Thoracic aorta (tissue), 2 donors: ENCODE results near the gene JMJD1C. TPM values are rescaled to one million over a fixed set of nuclear protein-coding genes. Genes with fewer than 3 reads are reported as not detected.

ENCODE experiments used
- ATAC-seq: fragments of 150-250 bp; one replicate; pipeline ENCODE4 v1.8.0; 2017; ENCODE audit warnings: low read depth; ENCODE audit not compliant: insufficient number of reproducible peaks, low FRiP score
- DNase-seq: peaks from one replicate; pipeline ENCODE4 v3.0.0-alpha.2; 2020; ENCODE audit warnings: low spot score
- H3K27ac ChIP-seq, 2 donors: fragments of 200-600 bp; sonication (generic); 1 replicate in 1 of 2; 2 replicates in 1 of 2; pipeline ENCODE4 v1.5.1; 2016; ENCODE audit warnings: mild to moderate bottlenecking in 2 of 2, moderate library complexity in 2 of 2
- H3K27me3 ChIP-seq: fragments of 200-600 bp; sonication (generic); replicated peaks from 2 replicates; pipeline ENCODE4 v1.6.0; 2016; ENCODE audit warnings: mild to moderate bottlenecking; ENCODE audit not compliant: insufficient read depth
- H3K36me3 ChIP-seq: fragments of 200-600 bp; sonication (generic); one replicate; pipeline ENCODE4 v1.5.1; 2016
- H3K4me1 ChIP-seq, 2 donors: fragments of 200-600 bp; sonication (generic); 1 replicate in 1 of 2; 2 replicates in 1 of 2; pipeline versions ENCODE4 v1.5.1 to v1.6.0; 2016; ENCODE audit warnings: low read depth in 2 of 2, mild to moderate bottlenecking in 1 of 2; ENCODE audit not compliant: control insufficient read depth in 1 of 2
- H3K4me3 ChIP-seq: fragments of 200-600 bp; sonication (generic); 2 replicates; pipeline ENCODE4 v1.5.1; 2016; ENCODE audit warnings: mild to moderate bottlenecking
- H3K9me3 ChIP-seq: fragments of 200-600 bp; sonication (generic); 2 replicates; pipeline ENCODE4 v1.5.1; 2016
- total RNA-seq, 2 donors: library from RNA; depleted of rRNA; stranded (reverse); fragments of >200 nt; gene quantifications; one replicate each; pipeline versions ENCODE4 v1.1.0 to v1.2.3, GENCODE V29; 2016
- TF ChIP-seq, protein P1 (sequence below): fragments of 200-600 bp; sonication (generic); IDR thresholded peaks from one replicate; pipeline ENCODE4 v1.5.1; 2019; ENCODE audit warnings: antibody characterized with exemption

Gene JMJD1C
- total RNA-seq, 2 donors from 2014 or later: 95.2 to 215 TPM

- TF ChIP-seq, protein P1, sequence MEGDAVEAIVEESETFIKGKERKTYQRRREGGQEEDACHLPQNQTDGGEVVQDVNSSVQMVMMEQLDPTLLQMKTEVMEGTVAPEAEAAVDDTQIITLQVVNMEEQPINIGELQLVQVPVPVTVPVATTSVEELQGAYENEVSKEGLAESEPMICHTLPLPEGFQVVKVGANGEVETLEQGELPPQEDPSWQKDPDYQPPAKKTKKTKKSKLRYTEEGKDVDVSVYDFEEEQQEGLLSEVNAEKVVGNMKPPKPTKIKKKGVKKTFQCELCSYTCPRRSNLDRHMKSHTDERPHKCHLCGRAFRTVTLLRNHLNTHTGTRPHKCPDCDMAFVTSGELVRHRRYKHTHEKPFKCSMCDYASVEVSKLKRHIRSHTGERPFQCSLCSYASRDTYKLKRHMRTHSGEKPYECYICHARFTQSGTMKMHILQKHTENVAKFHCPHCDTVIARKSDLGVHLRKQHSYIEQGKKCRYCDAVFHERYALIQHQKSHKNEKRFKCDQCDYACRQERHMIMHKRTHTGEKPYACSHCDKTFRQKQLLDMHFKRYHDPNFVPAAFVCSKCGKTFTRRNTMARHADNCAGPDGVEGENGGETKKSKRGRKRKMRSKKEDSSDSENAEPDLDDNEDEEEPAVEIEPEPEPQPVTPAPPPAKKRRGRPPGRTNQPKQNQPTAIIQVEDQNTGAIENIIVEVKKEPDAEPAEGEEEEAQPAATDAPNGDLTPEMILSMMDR: no peak
- Histone ChIP-seq H3K36me3 (no peaks in the 10 kb centered on the region), H3K27ac (no peak overlapping the region), H3K4me1 (peaks cover 21 to 63% of the 10 kb centered on the region in 2 donors), H3K27me3 (no peaks in the 10 kb centered on the region), H3K4me3 (no peak overlapping the region), H3K9me3 (no peaks in the 10 kb centered on the region)
- ATAC-seq: no peak
- no peak for DNase-seq
Measured at GRCh38 chr10:63437116-63437949, 28.4 kb downstream of the JMJD1C start.

GRCh38 chr10:63436225-63436624 lies 29.6 kb downstream of the JMJD1C start:
- no peaks in the 10 kb centered on the region for H3K9me3 ChIP-seq
- no peaks in the 10 kb centered on the region for H3K36me3 ChIP-seq
- DNase-seq: no peak
- peaks cover 21 to 64% of the 10 kb centered on the region in 2 donors for H3K4me1 ChIP-seq
- no peak overlapping the region for H3K4me3 ChIP-seq
- no peaks in the 10 kb centered on the region for H3K27me3 ChIP-seq
- H3K27ac ChIP-seq: no peak overlapping the region
- ATAC-seq: no peak
- TF ChIP-seq, protein P1: no peak

DNA sequence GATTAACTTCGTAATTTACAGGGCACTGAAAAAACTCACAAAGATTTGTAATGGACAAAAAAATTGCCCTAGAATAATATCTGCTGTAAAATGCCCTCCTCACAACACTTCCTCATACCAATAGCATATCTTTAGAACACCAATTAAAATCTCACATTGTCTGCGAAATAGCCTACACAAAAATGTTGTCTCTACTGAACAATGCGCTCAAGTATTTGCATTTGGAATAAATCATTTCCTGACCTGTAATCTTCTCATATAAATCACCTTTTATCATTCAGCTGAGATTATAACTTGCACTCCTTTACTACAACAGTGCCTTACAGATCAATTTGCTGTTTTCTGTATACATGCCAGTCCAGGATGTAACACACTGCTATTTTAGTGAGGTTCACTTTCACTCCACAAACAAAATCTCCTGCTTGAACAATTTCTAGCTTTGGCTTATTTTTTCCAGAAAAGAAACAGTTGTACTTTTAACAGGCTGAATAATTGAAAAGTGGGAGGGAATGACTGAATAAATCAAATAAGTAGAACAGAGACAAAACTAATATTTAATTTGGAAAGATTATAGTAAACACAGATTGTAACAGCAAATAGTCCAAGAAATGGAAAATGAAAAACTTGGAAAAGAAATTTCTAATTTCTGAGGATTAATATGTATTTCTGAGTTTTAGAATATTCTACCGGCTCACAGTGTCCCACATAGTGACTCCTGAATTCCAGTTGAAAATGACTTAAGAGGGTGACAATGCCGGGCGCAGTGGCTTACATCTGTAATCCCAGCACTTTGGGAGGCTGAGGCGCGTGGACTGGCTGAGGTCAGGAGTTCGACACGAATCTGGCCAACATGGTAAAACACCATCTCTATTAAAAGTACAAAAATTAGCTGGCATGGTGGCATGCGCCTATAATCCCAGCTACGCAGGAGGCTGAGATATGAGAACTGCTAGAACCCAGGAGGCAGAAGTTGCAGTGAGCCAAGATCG lies 30.6 kb downstream of the JMJD1C start:
- ATAC-seq (no peak), DNase-seq (no peak)
- no peak overlapping the region for H3K4me3 ChIP-seq
- no peaks in the 10 kb centered on the region for H3K36me3 ChIP-seq
- H3K9me3 ChIP-seq: no peaks in the 10 kb centered on the region
- H3K4me1 ChIP-seq: peaks cover 27 to 69% of the 10 kb centered on the region in 2 donors
- H3K27ac ChIP-seq: no peak overlapping the region
- H3K27me3 ChIP-seq: no peaks in the 10 kb centered on the region
- TF ChIP-seq, protein P1: no peak

DNA sequence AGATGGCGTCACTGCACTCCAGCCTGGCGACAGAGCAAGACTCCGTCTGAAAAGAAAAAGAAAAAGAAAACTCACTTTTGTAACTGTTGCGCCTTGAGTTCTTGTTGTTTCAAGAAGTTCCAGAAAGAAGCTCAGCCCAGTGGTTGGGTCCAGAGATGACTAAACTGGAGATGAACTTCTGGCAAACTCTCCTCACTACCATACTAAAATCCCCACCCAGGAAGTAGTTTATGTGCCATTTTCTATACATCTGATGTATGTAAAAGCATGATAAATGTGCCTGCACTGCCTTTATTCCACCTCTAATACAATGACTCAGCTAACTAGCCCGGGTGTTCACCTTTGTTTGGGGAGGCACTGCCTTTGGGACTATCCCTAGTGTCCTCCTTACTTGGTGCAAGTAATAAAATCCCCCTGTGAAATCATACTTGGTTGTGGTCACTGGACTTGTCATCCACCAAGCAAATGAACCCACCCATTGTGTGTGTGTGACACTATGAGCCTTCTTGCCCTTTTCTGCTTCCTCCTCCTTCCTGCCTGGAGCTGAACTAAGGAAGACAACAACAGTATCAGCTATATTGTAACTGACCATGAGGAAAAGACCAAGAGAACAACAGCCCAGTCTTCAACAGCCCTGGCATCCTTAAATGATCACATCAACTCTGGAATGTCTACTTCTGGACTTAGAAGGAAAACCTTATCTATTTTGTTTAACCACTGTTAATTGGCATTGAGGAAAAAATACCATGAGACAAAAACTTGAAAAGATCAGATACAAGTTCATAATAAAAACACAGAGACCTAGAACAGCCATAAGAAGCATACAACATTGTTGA lies 33.6 kb downstream of the JMJD1C start:
- Histone ChIP-seq H3K27me3 (no peaks in the 10 kb centered on the region), H3K9me3 (no peaks in the 10 kb centered on the region), H3K4me3 (no peak overlapping the region), H3K4me1 (peaks cover 22 to 66% of the 10 kb centered on the region in 2 donors), H3K27ac (no peak overlapping the region), H3K36me3 (no peaks in the 10 kb centered on the region)
- ATAC-seq (no peak), DNase-seq (no peak)
- TF ChIP-seq, protein P1: no peak
